GM23248 (cell line): ENCODE results near the gene BLOC1S3.

Experiments used
- EZH2 ChIP-seq: fragments of 200-600 bp; sonication (generic); IDR thresholded peaks from 2 replicates; pipeline ENCODE4 v1.6.1; 2018; ENCODE audit warnings: antibody characterized with exemption, mild to moderate bottlenecking; ENCODE audit not compliant: insufficient read depth, poor library complexity, severe bottlenecking
- EZH2phosphoT487 ChIP-seq: fragments of 200-600 bp; sonication (generic); IDR thresholded peaks from 2 replicates; pipeline ENCODE4 v1.6.1; 2018; ENCODE audit warnings: antibody characterized with exemption, moderate library complexity, mild to moderate bottlenecking, low read depth; ENCODE audit not compliant: insufficient read depth

DNA sequence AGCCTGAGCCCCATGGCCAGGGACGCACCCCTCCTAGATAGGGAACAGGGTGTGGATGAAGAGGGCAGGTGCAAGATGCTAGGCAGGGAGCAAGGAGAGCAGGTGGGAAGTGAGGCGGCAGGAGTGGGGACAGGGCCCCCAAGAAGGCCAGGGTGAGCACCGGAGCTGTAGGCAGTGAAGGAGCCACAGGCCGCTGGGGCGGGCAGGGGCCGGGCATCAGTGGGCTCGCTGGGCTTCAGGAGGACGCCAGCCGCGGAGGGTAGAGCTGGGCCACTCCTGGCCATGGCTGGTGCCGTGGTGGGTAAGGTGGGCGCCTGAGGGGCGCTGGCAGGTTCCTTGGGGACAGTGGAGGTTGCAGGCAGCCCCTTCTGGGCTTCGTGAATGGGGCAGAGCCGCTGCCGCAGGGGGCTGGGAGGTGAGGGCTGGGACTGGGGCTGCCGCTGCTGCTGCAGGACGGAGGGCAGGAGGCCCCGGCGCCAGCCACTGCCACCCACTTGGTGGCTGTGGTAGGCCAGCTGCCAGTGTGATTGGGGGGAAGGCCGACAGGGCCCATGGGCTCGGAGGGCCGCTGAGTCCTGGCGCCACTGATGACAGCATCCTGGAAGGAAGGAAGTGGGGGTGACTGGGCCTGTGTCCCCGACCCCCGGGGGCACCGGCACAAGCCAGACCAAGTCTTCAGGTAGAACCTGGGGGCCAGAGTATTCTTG is 19.9 kb upstream of the BLOC1S3 start:
- TF ChIP-seq EZH2 (no peak), EZH2phosphoT487 (no peak)
